Esophagus squamous epithelium (tissue), 4 donors: ENCODE results near the gene AXIN2.

Experiments
- CTCF ChIP-seq, 6 experiments: fragments of 450-650 bp in 4 of 6; fragments of 200-600 bp in 2 of 6; sonication (generic) in 2 of 6; IDR thresholded peaks; one replicate each; pipeline ENCODE4 v1.5.1; 2016 to 2019; ENCODE audit warnings: antibody characterized with exemption in 6 of 6, mild to moderate bottlenecking in 4 of 6, moderate library complexity in 4 of 6
- POLR2A ChIP-seq, 4 donors: fragments of 450-650 bp; IDR thresholded peaks; one replicate each; pipeline ENCODE4 v1.6.1; 2017; ENCODE audit warnings: antibody characterized with exemption in 4 of 4, mild to moderate bottlenecking in 4 of 4, moderate library complexity in 3 of 4

GRCh38 chr17:65599650-65600049, 38.2 kb upstream of the AXIN2 start:
- TF ChIP-seq CTCF (IDR thresholded peaks at IDR 0.05) (no peak), POLR2A (IDR thresholded peaks at IDR 0.05) (no peak)
